ENCODE results near the gene PNMA8B.
"Not testable (repeated sequence)": the region's sequence is repeated elsewhere in the genome, so short reads cannot be mapped to it uniquely, and the experiment has no call there.

The PNMA8B gene

DNA sequence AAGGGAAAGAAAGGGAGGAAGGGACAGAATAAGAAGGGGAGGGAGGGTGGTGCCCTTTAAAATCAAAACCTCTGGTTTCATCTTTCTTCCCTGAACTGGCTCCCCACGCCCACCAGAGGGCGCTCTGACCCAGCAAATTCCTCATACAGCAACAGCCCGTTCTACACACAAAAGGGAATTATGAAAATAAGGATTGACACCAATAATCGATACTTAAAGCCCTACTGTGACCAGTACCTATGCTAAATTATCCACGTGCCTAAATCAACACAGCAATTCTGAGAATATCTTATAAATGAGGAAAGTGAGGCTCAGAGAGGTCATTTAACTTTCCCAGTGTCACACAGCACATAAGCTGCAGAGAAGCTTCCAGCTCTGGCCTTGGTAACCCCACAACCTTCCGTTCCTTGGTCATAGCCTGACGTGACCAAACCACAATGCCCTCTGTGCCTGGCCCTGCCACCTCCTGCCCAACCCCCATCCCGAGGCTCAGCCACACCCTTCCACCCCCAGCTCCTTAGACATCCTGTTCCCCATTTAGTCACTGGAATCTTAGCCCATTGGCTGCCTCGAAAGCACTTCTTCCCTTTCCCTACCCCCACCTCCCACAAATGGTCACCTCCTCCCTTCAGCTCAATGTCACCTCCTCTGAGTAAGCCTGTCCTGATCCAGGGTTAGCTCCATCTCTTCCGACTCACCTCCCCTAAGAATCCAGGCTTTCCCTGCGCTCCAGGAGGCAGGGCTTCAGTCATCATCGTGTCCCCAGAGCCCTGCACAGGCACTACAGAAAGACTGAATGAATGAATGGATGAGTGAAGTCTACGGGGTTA is 34.2 kb upstream of the PNMA8B start:
- Histone ChIP-seq H2BK15ac (ENCODE audit: low read depth, poor library complexity, severe bottlenecking) (no peak overlapping the region), H3K14ac (ENCODE audit: low read length in 2 of 2) (no peak overlapping the region), H4K8ac (ENCODE audit: low read length) (no peak overlapping the region), H3K18ac (ENCODE audit: low read depth in 1 of 2, low read length in 2 of 2) (peak overlapping the region in 1 of 2 experiments; percentile 16), H4K91ac (ENCODE audit: low read length) (no peak overlapping the region), H2BK120ac (ENCODE audit: low read depth, low read length) (no peak overlapping the region), H3K4me1 (ENCODE audit: control insufficient read depth, insufficient read depth, low read depth, low read length) (no peaks in the 10 kb centered on the region), H3K79me1 (replicated peaks; ENCODE audit: low read length, poor library complexity, severe bottlenecking) (no peaks in the 10 kb centered on the region), H3K27ac (ENCODE audit: low read length, poor library complexity, severe bottlenecking) (no peak overlapping the region), H3K9ac (ENCODE audit: low read length) (peak overlapping the region; percentile 64), H3K4me2 (ENCODE audit: low read length, poor library complexity, severe bottlenecking) (no peak overlapping the region), H3K23ac (ENCODE audit: low read length in 2 of 2) (no peak overlapping the region), H3K27me3 (ENCODE audit: control insufficient read depth in 1 of 2, insufficient read depth in 1 of 2, low read length in 2 of 2) (peaks cover 2 to 21% of the 10 kb centered on the region in 2 experiments), H3K9me3 (ENCODE audit: control insufficient read depth, low read length) (no peaks in the 10 kb centered on the region), H3K4me3 (ENCODE audit: insufficient read depth in 1 of 2, low read depth in 1 of 2, low read length in 2 of 2) (peak overlapping the region in 1 of 2 experiments; percentile 16), H2AFZ (ENCODE audit: low read depth, low read length) (no peak overlapping the region), H2BK12ac (ENCODE audit: low read length in 2 of 2) (peak overlapping the region in 1 of 2 experiments; percentile 32), H3K4ac (ENCODE audit: low read depth in 1 of 2, low read length in 2 of 2) (no peak overlapping the region), H2AK5ac (ENCODE audit: low read length, severe bottlenecking) (no peak overlapping the region), H3K36me3 (ENCODE audit: control insufficient read depth in 1 of 2, insufficient read depth in 2 of 2, low read depth in 1 of 2, low read length in 2 of 2) (no peaks in the 10 kb centered on the region), H2BK5ac (ENCODE audit: low read depth, low read length, poor library complexity, severe bottlenecking) (no peak overlapping the region)
- DNase-seq = peak; percentile 61
- 9% methylated on average over 9 of the region's 13 CpGs for WGBS

DNA sequence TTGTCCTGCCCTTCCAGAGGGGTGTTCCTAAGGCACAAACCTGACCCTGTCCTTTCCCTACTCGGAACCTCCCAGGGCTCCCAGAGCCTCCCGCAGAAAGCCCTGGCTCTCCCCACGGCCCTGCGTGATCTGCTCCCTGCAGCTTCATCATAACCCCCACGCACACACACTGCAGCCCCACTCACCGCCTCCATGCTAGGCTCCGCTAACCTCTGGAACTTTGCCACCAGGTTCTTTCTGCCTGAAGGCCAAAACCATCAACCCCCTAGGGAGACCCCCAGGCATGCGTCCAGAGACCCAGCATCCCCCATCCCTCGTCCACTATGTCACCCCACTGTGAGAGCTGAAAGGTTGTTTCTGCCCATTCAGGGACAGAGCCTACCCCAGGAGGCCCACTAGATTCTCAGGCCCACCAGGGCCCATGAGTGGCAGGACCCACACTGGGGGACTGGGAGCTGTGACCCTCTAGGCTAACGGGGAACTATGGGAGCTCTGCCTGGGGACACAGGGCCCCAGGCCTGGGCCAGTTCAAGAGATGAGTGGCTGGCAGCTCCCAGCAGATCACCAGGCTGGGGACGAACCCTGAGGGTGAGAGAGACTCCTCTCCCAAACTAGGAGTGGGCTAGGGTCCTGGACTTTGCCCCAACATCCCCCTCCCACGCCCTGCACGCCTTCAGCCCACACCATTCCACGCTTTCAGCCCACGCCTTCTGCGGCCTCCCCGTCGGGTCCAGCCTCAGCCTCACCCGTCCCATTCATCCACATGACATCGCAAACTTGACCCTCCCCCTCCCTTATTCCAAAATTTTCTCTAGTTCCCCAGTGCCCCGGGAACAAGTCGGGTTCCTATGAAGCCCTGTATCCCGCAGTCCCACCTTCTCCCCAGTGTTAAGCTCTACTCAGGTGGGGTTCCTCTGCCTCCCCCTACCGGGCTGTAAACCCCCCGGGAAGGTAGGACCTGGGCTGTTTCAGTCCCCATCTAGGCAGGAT is 33.2 kb upstream of the PNMA8B start:
- Histone ChIP-seq H3K4ac (ENCODE audit: low read depth in 1 of 2, low read length in 2 of 2) (no peak overlapping the region), H3K23ac (ENCODE audit: low read length in 2 of 2) (no peak overlapping the region), H2BK12ac (ENCODE audit: low read length in 2 of 2) (no peak overlapping the region), H2AK5ac (ENCODE audit: low read length, severe bottlenecking) (no peak overlapping the region), H3K4me3 (ENCODE audit: insufficient read depth in 1 of 2, low read depth in 1 of 2, low read length in 2 of 2) (no peak overlapping the region), H4K91ac (ENCODE audit: low read length) (no peak overlapping the region), H2BK5ac (ENCODE audit: low read depth, low read length, poor library complexity, severe bottlenecking) (no peak overlapping the region), H3K36me3 (ENCODE audit: control insufficient read depth in 1 of 2, insufficient read depth in 2 of 2, low read depth in 1 of 2, low read length in 2 of 2) (no peaks in the 10 kb centered on the region), H3K14ac (ENCODE audit: low read length in 2 of 2) (no peak overlapping the region), H3K4me1 (ENCODE audit: control insufficient read depth, insufficient read depth, low read depth, low read length) (no peaks in the 10 kb centered on the region), H2AFZ (ENCODE audit: low read depth, low read length) (no peak overlapping the region), H4K8ac (ENCODE audit: low read length) (no peak overlapping the region), H3K18ac (ENCODE audit: low read depth in 1 of 2, low read length in 2 of 2) (no peak overlapping the region), H3K79me1 (replicated peaks; ENCODE audit: low read length, poor library complexity, severe bottlenecking) (no peaks in the 10 kb centered on the region), H2BK120ac (ENCODE audit: low read depth, low read length) (no peak overlapping the region), H2BK15ac (ENCODE audit: low read depth, poor library complexity, severe bottlenecking) (no peak overlapping the region), H3K27ac (ENCODE audit: low read length, poor library complexity, severe bottlenecking) (no peak overlapping the region), H3K9me3 (ENCODE audit: control insufficient read depth, low read length) (no peaks in the 10 kb centered on the region), H3K4me2 (ENCODE audit: low read length, poor library complexity, severe bottlenecking) (no peak overlapping the region), H3K27me3 (ENCODE audit: control insufficient read depth in 1 of 2, insufficient read depth in 1 of 2, low read length in 2 of 2) (peaks cover 2 to 25% of the 10 kb centered on the region in 2 experiments), H3K9ac (ENCODE audit: low read length) (peak overlapping the region; percentile 64)
- DNase-seq = no peak
- WGBS = 71% methylated on average over 25 of the region's 25 CpGs

DNA sequence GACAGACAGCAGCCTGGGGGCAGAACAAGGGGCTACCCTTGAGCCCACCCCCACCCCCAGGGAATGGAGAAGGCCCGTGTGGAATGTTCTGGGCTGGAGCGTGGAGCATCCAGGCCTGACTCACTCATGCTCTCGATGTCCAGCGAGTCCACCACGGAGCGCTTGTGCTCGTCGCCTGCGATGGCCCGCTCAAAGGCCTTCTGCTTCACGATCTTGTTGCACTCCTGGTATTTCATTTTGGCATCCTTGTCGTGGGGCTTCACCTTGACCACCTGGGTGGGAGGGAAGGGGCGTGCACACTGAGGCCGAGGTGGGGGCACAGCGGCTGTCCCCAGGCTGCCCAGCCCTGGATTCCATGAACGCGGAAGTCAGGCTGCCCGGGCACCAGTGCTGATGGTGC is 31.1 kb upstream of the PNMA8B start:
- not testable (repeated sequence) for DNase-seq; H3K18ac ChIP-seq (ENCODE audit: low read depth in 1 of 2, low read length in 2 of 2)
- WGBS = 89% methylated on average over 16 of the region's 18 CpGs

DNA sequence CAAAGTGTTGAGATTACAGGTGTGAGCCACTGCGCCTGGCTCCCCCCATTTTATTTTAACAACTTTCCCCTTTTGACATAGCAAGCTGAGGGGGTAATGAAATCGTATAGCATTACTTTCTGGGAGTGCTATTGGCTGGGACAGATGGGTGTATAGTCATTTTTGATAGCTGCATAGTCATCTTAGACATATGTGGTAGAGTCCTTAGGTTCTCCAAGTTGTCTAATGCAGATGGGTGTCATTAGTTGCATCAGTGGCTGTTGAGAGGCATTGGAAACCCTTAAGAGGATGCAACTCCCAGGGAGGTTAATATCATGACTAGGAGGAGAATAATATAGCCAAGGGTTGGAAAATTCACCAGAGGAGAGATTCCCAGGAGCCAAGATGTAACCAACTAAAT is 28.6 kb upstream of the PNMA8B start:
- H3K27me3 ChIP-seq (ENCODE audit: control insufficient read depth in 1 of 2, insufficient read depth in 1 of 2, low read length in 2 of 2) = peaks cover 2 to 12% of the 10 kb centered on the region in 2 experiments
- H3K9ac ChIP-seq (ENCODE audit: low read length) = no peak overlapping the region
- no peak overlapping the region for H3K27ac ChIP-seq (ENCODE audit: low read length, poor library complexity, severe bottlenecking)
- no peak overlapping the region for H2BK15ac ChIP-seq (ENCODE audit: low read depth, poor library complexity, severe bottlenecking)
- H3K9me3 ChIP-seq (ENCODE audit: control insufficient read depth, low read length) = no peaks in the 10 kb centered on the region
- H2BK5ac ChIP-seq (ENCODE audit: low read depth, low read length, poor library complexity, severe bottlenecking) = no peak overlapping the region
- no peak overlapping the region for H3K18ac ChIP-seq (ENCODE audit: low read depth in 1 of 2, low read length in 2 of 2)
- no peak overlapping the region for H4K91ac ChIP-seq (ENCODE audit: low read length)
- H4K8ac ChIP-seq (ENCODE audit: low read length) = no peak overlapping the region
- H3K23ac ChIP-seq (ENCODE audit: low read length in 2 of 2) = no peak overlapping the region
- no peak for DNase-seq
- H2AFZ ChIP-seq (ENCODE audit: low read depth, low read length) = no peak overlapping the region
- no peak overlapping the region for H2AK5ac ChIP-seq (ENCODE audit: low read length, severe bottlenecking)
- 67% methylated on average over 1 of the region's 2 CpGs for WGBS
- no peak overlapping the region for H2BK120ac ChIP-seq (ENCODE audit: low read depth, low read length)
- no peak overlapping the region for H3K4me3 ChIP-seq (ENCODE audit: insufficient read depth in 1 of 2, low read depth in 1 of 2, low read length in 2 of 2)
- H3K79me1 ChIP-seq (replicated peaks; ENCODE audit: low read length, poor library complexity, severe bottlenecking) = no peaks in the 10 kb centered on the region
- no peaks in the 10 kb centered on the region for H3K36me3 ChIP-seq (ENCODE audit: control insufficient read depth in 1 of 2, insufficient read depth in 2 of 2, low read depth in 1 of 2, low read length in 2 of 2)
- no peak overlapping the region for H3K4me2 ChIP-seq (ENCODE audit: low read length, poor library complexity, severe bottlenecking)
- no peak overlapping the region for H2BK12ac ChIP-seq (ENCODE audit: low read length in 2 of 2)
- no peak overlapping the region for H3K4ac ChIP-seq (ENCODE audit: low read depth in 1 of 2, low read length in 2 of 2)
- no peak overlapping the region for H3K14ac ChIP-seq (ENCODE audit: low read length in 2 of 2)
- H3K4me1 ChIP-seq (ENCODE audit: control insufficient read depth, insufficient read depth, low read depth, low read length) = no peaks in the 10 kb centered on the region

More for the DNA sequence above, 31.1 kb upstream of the PNMA8B start:
- not testable (repeated sequence) for H2BK15ac ChIP-seq (ENCODE audit: low read depth, poor library complexity, severe bottlenecking); H3K4ac ChIP-seq (ENCODE audit: low read depth in 1 of 2, low read length in 2 of 2); H3K4me2 ChIP-seq (ENCODE audit: low read length, poor library complexity, severe bottlenecking); H2AFZ ChIP-seq (ENCODE audit: low read depth, low read length); H2BK120ac ChIP-seq (ENCODE audit: low read depth, low read length); H3K4me1 ChIP-seq (ENCODE audit: control insufficient read depth, insufficient read depth, low read depth, low read length); H3K79me1 ChIP-seq (replicated peaks; ENCODE audit: low read length, poor library complexity, severe bottlenecking); H3K36me3 ChIP-seq (ENCODE audit: control insufficient read depth in 1 of 2, insufficient read depth in 2 of 2, low read depth in 1 of 2, low read length in 2 of 2); H4K91ac ChIP-seq (ENCODE audit: low read length); H4K8ac ChIP-seq (ENCODE audit: low read length); H3K23ac ChIP-seq (ENCODE audit: low read length in 2 of 2); H2AK5ac ChIP-seq (ENCODE audit: low read length, severe bottlenecking); H2BK12ac ChIP-seq (ENCODE audit: low read length in 2 of 2); H3K4me3 ChIP-seq (ENCODE audit: insufficient read depth in 1 of 2, low read depth in 1 of 2, low read length in 2 of 2); H2BK5ac ChIP-seq (ENCODE audit: low read depth, low read length, poor library complexity, severe bottlenecking); H3K9me3 ChIP-seq (ENCODE audit: control insufficient read depth, low read length); H3K14ac ChIP-seq (ENCODE audit: low read length in 2 of 2); H3K27ac ChIP-seq (ENCODE audit: low read length, poor library complexity, severe bottlenecking); H3K9ac ChIP-seq (ENCODE audit: low read length)
- H3K27me3 ChIP-seq (ENCODE audit: control insufficient read depth in 1 of 2, insufficient read depth in 1 of 2, low read length in 2 of 2) = peaks cover 2 to 16% of the 10 kb centered on the region in 2 experiments
